GM18505 (cell line): Measurements from ENCODE around the gene DRD4.

Experiments used
- ATAC-seq: cut with Tn5 transposase; IDR thresholded peaks from one replicate; pipeline ENCODE4 v1.9.1; 2021; ENCODE audit not compliant: unreplicated experiment
- POLR2A ChIP-seq: IDR thresholded peaks from 4 replicates; pipeline ENCODE4 v1.6.1; 2011; ENCODE audit warnings: borderline replicate concordance; ENCODE audit not compliant: insufficient read depth, insufficient read length; ENCODE audit errors: extremely low read depth

The DRD4 gene

GRCh38 chr11:605286-606129, 31.6 kb upstream of the DRD4 start:
- TF ChIP-seq POLR2A, result no peak
- ATAC-seq, result no peak

- no peak for TF ChIP-seq POLR2A
- ATAC-seq, result no peak
Measured at GRCh38 chr11:606245-606644, 30.8 kb upstream of the DRD4 start.

- no peak for ATAC-seq
- TF ChIP-seq POLR2A, result no peak
Measured at GRCh38 chr11:607020-607780, 29.9 kb upstream of the DRD4 start.

- TF ChIP-seq POLR2A, result no peak
- ATAC-seq, result no peak
Measured at GRCh38 chr11:607971-608659, 29.0 kb upstream of the DRD4 start.

GRCh38 chr11:608791-609251, 28.2 kb upstream of the DRD4 start:
- no peak for ATAC-seq
- no peak for TF ChIP-seq POLR2A

- no peak for ATAC-seq
Measured at GRCh38 chr11:609341-609811, 27.7 kb upstream of the DRD4 start.

GRCh38 chr11:610146-610801, 26.8 kb upstream of the DRD4 start:
- ATAC-seq, result no peak

More at GRCh38 chr11:609341-609811, 27.7 kb upstream of the DRD4 start:
- TF ChIP-seq POLR2A, result no peak

GRCh38 chr11:611001-611996, 25.8 kb upstream of the DRD4 start:
- TF ChIP-seq POLR2A, result peak; percentile 60
- no peak for ATAC-seq

More at GRCh38 chr11:610146-610801, 26.8 kb upstream of the DRD4 start:
- no peak for TF ChIP-seq POLR2A

- ATAC-seq, result no peak
- peak; percentile 35 for TF ChIP-seq POLR2A
Measured at GRCh38 chr11:612201-612960, 24.7 kb upstream of the DRD4 start.

GRCh38 chr11:612961-613300, 24.1 kb upstream of the DRD4 start:
- TF ChIP-seq POLR2A, result no peak
- ATAC-seq, result no peak

GRCh38 chr11:613369-613968, 23.6 kb upstream of the DRD4 start:
- ATAC-seq, result no peak

More at GRCh38 chr11:613369-613968, 23.6 kb upstream of the DRD4 start:
- TF ChIP-seq POLR2A, result peak; percentile 32
